Muscle of back (tissue), 11 donors: ENCODE data around the gene PRKCE. TPM values are rescaled to one million over a fixed set of nuclear protein-coding genes. Genes with fewer than 3 reads are reported as not detected.
A peak's percentile ranks its signal among the peaks of the same experiment; 100 is the strongest.

Experiments used
- DNase-seq, 3 donors: peaks; one replicate each; pipeline versions ENCODE4 v3.0.0 to v3.0.0-alpha.2; 2013
- polyA plus RNA-seq, 10 donors: library from polyadenylated mRNA; unstranded; fragments of 120-200 nt; gene quantifications; one replicate each; pipeline ENCODE4 v1.2.1, GENCODE V29; 2013; ENCODE audit not compliant: insufficient read length in 10 of 10

Gene PRKCE
- polyA plus RNA-seq, 10 donors, result 4.6 to 7.8 (median 6.1) TPM

DNA sequence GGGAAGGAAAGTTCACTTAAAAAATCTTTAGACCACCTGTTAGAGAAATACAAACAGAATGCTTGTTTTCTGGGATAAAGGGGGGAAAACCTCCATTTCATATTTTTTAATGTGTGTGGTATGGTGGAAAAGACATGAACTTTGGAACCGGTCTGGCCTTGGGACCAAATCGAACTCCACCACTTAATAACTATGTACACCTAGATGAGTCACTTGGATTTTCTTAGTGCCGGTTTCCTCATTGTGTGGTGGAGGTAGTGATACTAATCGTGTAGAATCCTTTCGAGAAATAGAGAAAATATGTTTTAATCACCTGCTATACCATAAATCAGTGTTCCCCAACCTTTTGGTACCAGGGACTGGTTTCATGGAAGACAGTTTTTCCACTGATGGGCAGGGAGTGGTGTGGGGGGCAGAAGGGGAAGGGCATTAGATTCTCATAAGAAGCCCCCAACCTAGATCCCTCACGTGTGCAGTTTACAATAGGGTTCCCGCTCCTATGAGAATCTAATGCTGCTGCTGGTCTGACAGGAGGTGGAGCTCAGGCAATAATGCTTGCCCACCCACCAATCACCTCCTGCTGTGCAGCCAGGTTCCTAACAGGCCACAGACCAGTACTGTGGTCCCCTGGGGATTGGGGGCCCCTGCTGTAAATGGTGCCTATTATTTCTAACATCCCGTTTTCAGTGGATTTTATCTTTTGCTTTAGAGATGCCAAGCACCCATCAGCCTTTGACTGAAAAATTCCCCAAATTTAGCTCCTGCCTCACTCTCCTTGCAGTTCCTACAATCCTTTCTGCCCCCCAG lies 308.8 kb downstream of the PRKCE start:
- DNase-seq, result no peak

DNA sequence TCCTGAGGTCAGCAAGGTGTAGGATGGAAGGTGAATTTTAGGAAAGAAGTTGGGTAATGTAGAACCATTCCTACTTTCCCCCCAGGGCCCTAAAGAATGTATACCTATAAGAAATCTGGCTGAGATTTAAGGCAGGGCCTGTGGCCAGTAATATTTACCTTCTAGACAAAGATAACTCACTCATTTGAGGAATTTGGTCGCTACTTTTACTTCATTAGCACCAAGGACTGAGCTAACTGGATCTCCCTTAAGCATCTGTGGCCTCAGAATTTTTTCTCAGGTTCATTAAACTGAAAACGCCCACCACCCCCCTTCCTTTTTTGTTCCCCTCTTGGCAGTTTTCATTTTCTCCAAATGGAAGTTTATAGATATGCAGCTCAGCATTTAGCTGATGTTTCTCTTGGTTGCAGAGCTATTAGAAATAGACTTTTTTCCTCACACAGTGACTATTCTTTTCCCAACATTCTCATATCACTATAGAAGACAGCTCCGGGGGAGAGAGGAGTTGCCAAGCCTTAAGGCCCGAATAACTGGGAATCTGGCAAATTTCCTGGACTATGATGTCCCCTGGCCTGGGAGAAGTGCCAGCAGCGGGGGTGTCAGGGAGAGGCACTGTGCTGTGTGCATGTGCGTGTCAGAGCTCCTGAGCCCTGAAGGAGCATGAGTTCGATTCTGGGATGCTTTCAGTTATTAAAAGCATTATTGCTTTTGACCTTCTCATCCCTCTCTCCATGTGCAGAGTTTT lies 310.9 kb downstream of the PRKCE start:
- DNase-seq, result peak; percentile 73 to 81 (median 78)

DNA sequence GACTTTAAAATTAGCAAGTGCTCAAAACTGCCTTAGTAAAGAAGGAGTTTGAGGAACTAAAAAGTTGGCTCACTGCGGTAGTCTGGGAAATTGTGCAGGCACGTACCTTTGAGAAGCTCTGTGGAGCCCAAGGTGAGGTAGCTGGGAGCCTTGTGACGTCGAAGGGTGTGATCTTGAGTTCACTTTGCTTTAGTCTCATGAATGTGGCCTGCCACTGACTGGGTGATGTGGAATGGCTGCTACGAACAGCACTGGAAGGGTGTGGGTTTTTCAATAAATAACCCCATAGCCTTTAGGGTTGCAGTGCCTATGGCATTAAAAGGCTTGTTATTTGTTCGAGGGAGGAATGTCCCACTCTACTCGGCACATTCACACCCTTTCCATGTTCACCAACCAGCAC lies 312.3 kb downstream of the PRKCE start:
- no peak for DNase-seq

DNA sequence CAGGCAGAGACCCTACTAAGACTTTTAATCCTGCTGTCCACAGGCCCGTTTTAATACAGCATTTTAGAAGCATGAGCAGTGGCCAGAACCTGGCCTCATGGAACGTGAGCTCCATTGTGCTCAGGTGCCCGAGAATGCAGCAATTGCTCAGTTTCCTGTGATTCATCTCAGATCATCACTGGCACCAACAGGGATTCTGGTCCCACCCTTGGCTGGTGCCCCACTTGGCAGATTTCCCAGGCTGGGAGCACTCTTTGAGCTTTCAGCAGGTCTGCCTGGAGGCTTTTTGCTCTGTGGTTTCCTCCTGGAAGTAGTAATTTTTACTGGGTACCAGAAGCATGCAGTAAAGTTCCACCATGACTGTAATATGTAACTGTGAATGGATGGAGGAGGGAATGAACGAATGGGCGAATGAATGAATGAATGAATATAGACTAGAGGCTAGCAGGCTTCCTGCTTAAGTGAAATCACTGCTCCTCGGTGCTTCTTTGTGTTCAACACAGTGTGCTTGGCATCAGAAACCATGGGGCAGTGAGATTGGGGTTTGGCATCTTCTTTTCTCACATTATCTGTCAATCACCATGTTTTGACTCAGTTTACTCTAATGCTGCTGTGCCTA lies 312.9 kb downstream of the PRKCE start:
- peak in 2 of 3 donors; percentile 40 to 61 for DNase-seq

DNA sequence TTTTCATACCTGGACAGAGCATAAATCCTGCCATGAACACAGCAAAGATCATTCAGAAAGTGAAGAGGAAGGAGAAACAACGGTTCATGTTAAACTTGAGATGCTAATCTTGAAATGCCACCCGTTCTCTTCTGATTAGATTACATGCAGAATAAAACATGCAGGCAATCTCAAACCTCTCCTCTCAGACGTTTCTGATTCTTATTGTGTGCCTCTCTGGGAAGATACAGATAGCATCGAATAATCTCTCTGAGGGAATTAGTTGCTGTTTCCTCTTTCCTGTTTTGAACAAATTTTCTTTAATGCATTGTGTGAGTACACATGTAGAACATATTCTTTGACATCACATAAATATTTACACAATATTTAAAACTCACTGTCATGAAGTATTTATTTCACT lies 313.4 kb downstream of the PRKCE start:
- DNase-seq, result no peak

DNA sequence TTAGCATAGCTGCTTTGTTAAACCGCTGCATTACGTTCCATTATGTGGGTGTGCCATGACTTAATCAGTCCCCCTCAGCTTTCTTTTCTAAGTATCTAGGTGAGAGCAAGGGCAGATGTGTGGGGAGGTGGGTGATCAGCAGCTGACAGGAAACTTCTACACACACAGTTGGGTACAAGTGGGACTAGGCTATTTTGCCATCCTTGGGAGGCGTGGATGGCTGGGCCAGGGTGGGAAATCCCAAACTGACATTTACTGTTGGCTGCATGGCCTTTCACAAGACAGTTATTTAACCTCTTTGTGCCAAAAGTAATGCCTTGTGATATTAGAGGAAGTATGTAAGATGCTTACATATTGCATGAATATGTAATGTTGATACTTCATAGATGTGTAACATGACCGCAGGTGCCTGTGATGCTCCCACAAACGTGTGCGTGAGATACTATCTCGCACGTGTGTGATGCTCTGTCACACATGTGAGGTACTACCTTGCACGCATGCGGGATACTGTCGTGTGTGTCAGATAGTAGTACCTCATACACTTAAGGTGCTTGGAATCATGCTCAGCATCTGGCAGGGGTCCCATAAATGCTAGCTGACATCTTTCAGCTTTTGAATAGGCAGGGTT lies 314.5 kb downstream of the PRKCE start:
- no peak for DNase-seq

DNA sequence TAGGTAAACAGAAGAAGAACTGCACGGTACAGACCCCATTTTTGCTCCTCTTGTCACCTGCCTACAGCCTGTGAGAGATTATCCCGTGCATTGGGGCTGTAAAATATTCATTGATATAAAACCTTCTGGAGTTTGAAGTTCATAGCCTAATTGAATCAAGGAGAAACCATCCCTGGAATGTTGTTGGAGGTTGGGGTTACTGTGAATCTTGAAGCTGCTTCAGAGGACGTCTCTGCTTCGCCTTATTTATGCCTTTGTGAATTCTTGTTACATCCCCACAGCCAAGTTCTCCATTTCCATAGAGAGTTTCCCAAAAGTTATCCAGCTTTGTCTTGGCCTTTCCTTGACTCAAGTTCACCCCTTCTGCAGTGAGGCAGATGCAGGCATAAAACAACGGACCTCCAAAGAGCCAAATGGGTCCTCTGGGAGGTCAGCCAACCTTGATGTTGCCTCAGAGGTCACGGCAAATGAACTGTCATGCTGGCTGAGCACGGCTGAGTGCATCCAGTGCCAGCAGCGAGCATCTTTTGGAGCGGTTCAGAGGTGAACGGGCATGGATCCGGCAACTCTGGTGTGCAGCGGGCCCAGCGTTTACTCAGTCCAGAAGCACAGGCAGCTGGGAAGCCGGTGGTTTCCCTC lies 317.6 kb downstream of the PRKCE start:
- DNase-seq, result peak in 1 of 3 donors; percentile 62

DNA sequence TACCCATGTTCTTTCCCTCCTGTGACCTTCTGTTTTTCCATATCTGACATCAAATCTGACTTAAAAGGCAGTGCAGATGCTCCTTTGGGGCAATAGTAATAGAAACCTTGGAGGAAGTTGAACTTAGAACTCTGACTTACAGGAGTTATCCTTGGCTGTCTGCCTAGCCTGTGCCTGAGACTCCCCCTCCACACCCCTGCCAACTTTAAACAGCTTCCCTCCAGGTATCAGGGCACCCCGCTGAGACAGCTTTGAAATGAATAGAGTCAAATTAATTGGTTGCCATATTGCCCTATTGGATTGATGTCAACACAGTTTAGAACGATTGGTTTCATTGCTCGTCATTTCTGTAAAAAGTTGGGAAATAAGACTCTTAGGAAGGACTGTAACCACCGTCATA lies 322.0 kb downstream of the PRKCE start:
- DNase-seq, result no peak

DNA sequence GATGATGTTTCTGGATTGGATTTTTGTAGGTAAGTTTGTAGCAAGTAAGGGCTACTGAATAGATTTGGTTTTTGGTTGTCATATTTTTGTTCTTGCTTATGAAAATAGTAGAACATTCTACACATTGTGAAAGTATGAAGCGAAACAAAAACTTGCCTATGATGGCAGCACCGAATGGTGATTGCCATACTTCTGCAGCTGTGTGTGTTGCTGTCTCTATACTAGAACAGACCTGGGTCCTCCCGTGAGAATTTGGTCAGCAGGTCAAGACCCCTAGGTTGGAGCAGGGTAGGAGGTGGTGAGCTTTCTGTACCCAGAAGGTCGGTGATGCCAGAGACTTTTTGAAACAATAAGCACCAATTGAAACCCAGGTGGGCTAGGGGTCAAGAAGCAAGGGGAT lies 322.6 kb downstream of the PRKCE start:
- DNase-seq, result no peak

DNA sequence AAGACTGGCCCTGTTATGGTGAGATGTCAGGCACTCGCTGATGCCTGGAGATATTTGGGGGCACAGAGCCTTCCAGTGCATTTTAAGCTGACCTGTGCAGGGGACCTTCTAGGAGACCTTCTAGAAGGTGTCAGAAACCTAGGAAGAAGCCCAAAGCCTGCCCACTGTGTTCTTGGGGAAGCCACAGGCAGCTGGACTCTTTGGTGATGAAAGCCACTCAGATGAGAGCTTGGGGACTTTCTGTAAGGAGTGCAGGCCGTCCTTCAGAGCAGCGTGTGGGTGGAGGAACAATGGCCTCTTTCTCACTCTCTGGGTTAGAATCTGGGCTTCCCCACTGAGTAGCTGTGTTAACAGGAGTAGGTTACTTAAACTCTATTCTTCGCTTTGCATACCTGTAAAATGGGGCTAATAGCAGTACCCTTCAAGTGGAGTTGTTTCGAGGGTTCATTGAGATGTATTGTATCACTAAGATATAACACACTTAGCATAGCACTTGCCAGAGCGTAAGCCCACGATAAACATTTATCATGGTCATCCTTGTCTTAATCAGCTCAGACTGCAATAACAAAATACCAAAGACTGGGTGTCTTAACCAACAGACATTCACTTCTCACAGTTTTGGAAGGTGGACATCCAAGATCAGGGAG lies 323.4 kb downstream of the PRKCE start:
- no peak for DNase-seq

DNA sequence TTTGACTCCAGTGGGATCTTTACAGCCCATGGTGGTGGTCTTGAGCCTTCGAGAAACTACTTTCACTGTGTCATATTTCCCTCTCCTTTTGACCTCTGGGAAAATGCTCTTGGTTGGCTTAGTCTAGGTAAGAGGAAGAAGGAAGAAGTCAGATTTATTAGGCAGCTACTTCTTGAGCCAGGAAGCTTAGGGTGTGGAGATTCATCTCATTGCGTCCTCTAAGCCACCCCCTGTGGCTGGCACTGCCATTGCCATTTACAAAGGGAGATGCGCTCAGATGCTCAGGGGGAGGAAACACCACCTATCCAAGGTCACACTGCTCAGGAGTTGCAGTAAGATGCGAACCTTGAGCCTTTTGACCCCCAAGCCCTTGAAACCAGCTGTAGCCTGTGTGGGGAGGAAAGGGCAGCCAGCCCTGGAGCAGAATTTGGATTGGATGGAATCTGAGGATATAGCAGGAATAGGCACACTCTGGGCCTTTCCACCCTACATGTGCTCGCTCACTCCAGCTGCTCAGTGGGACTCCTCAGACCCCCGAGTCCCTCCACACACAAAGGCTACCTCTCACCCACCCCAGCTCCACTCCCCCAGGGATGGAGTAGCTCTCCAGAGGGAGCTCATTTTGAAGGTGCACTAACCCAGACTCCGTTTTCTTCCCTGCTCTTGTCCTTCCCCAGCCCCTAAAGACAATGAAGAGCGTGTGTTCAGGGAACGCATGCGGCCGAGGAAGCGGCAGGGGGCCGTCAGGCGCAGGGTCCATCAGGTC lies 324.5 kb downstream of the PRKCE start:
- DNase-seq, result no peak

DNA sequence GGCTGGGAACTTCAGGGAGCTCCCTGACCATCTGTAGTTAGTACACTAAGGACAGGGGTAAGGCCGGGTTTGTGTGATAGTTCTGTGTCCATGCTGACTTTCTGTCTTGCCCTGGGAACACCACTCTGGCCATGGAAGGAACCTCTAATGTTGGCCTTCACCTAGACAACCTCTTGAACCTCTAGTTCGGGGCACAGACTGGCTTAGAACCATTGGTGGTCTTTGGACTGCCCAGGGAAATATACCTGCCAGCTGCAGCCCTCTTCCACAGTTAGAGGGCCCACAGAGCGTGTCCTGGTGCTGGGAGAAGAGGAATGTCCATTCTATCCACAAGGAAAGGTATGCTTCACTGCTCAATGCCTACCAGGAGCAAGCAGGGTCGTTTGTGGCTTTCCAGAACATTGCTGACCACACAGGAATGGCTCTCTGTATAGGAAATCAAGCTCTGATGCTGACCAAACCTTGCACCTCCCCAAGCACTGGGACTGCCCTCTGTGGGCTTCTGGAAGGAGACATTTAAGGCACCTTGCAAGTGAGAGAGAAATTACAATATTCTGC lies 326.9 kb downstream of the PRKCE start:
- DNase-seq, result no peak

DNA sequence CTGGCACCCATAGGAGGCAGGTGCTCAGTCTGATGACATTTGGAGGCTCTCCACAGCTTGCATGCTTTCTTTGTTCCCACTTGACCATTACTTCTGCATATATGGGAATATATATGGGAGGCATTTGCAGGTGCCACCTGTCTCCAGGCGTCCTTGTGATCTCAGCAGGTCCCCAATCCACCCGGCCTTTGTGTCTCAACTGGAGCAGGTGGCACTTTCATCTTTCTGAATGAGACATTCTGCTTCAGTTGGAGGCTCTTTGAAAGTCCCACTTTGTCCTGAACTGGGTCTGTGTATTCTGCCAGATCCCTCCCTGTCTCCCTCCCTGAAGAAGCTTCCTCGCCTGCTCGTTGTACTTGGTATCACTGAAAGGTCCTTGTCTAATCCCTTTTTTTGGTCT lies 327.6 kb downstream of the PRKCE start:
- no peak for DNase-seq

DNA sequence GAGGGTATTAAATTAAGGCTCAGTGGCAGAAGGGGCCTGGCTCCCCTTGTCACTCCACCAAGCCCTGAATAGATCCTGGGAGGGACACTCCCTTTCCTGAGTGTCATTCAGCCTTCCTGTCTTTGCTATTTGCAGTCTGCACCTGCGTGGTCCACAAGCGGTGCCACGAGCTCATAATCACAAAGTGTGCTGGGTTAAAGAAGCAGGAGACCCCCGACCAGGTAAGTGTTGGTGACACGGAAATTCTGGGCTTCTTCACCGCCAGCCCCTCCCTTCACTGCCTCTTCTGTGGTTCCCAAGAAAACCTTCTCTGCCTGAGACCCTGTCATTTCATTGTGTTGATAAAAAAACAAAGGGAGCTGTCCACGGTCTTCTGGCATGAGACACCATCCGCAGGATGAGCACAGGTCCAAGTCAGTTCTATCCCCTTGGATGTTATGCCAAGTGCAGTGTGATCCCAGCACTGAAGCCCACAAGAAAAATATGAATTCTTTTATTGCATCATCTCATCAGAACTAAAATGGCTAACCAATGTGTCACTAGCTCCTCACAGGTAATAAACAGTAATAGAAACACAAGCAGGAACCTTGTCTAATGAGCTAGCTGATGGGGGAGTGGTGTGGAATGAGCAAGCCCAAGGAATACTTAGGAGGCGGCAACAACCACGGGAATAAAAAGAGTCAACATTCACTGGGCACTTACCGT lies 328.8 kb downstream of the PRKCE start:
- DNase-seq, result no peak

DNA sequence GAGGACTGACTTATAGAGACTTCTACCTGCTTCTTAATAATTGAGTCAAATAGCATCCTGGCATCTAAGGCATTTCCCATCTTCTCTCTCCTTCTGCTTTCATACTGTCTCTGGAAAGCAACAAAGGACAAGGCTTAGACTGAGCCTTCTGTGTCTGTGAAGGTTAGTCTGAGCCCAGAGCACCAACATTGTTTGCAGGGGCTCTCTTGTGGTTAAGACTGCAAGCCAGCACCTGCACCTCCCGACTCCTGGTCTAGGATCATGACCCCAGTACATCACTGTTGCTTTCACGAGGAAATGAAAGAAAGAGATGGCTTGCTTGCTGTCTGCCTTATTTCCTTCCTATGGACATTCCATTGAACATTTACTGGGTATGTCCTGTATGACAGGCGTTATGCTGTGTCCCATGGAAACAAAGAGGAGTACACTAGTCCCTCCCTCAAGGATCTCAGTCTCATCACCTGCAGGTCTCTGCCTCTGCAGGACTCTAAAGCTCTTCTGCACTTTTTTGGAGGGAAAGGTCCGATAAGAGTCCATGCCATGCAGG lies 330.0 kb downstream of the PRKCE start:
- DNase-seq, result no peak

DNA sequence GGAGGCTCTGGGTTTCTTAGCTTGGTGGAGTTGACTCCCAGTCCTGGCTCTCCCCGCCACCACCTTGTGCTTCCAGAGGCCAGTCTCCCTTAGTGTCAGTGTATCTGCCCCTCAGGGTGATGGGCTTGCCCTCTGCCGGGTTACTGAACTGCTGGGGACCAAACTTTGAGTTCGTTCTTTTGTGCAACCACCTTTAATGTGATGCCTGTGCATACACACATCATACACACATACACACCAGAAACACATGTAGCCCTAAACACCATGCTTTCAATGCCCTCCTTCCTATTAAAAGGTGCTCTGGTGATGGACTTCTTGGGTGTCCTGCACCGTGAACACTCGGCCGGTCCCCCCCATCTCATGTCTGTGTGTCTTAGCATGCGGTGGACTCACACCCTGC lies 330.6 kb downstream of the PRKCE start:
- DNase-seq, result no peak

DNA sequence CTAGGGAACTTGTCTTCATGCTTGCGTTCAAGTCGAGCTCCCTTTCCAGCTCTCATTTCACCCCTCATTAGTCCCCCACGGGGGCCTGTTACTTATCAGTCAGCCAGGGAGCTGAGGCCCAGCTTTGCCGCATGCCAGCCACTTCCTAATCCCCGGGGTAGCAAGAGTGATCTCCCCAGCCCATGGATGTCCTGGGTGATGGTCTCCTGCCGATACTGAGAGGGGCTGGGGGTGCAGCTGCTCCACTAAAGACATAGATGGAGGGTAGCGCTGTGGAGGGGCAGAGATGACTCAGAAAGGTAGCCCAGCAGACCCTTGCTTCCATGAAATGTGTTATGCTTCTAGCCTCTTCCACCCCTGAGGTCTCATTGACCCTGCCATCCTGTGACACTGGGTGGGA lies 331.7 kb downstream of the PRKCE start:
- DNase-seq, result no peak

DNA sequence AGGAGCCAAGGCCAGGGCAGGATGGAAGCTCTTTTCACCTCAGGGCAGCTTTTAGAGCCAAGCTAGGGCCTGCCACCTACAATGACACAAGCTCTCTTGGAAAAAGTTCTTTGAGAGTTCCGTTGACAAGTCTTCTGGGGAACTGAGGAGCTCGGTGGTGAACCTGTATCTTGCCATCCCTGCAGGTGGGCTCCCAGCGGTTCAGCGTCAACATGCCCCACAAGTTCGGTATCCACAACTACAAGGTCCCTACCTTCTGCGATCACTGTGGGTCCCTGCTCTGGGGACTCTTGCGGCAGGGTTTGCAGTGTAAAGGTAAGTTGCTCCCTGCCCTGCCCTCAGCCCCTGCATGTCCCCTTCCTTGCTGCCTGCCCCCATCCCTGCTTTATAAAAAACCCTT lies 332.9 kb downstream of the PRKCE start:
- no peak for DNase-seq

DNA sequence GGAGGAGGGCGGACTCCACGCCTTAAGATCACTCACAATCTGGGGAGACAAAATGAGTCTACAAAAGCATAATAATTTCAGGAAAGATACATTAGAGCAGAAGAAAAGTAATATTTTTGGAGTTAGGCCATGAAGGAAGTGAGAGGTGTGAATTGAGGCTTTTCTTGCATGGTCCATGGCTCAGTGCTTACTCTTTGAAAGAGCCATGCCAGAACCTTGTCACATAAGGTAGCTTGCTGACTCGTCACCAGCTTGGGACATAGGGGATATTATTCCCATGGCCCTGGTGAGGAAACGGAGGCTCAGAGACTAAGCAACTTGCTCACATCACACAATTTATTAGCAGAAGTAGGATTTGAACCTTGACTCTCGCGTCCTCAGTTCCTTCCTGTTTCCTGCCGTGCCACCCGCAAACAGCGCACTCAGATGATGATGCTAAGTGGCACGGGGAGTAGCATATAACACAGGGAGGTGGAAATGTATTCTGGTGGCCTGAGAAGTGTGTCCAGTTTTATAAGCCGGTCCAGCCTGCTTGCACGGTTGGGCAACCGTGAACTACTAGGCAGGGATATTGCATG lies 333.5 kb downstream of the PRKCE start:
- DNase-seq, result no peak
